ENCODE results near the gene MBNL1. TPM values are rescaled to one million over a fixed set of nuclear protein-coding genes. Genes with fewer than 3 reads are reported as not detected.

Gene MBNL1
- total RNA-seq, 6 donors from 2014 or later = 231 to 506 (median 357) TPM

DNA sequence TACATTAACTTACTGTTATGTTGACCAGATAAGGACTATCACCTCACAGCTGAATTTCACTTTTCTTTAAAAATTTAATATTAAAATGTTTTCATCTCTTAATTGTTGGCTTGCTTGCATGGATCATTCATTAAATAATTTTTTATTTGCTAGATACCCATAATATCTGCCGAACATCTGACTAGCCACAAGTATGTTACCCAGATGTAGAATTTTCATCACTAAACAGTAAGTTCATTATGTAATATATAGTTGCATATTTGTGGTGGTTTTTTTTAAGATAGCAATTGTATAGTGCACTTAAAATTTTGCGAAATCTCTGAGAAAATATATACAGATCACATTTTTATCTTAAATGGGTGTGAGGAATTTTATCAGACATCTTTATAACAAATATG lies 190.4 kb downstream of the MBNL1 start:
- Histone ChIP-seq H3K36me3 (peaks cover 5 to 90% (median 29%) of the 10 kb centered on the region in 4 donors), H3K4me1 (peaks cover 0 to 16% (median 12%) of the 10 kb centered on the region in 4 donors)

GRCh38 chr3:152459572-152459971 lies 190.8 kb downstream of the MBNL1 start:
- no peaks in the 10 kb centered on the region for H3K27me3 ChIP-seq
- peaks cover 5 to 88% (median 29%) of the 10 kb centered on the region in 4 donors for H3K36me3 ChIP-seq
- DNase-seq = no peak
- TF ChIP-seq EP300 (IDR thresholded peaks at IDR 0.05) (no peak), CTCF (IDR thresholded peaks at IDR 0.05) (no peak), POLR2AphosphoS5 (IDR thresholded peaks at IDR 0.05) (no peak), POLR2A (IDR thresholded peaks at IDR 0.05) (no peak)
- no peaks in the 10 kb centered on the region for H3K9me3 ChIP-seq
- H3K27ac ChIP-seq = no peak overlapping the region
- H3K4me3 ChIP-seq = no peak overlapping the region
- no peak for ATAC-seq (ENCODE audit: low FRiP score in 2 of 2)
- 74 to 90% methylated on average over 2 of the region's 2 CpGs for WGBS, 2 donors
- H3K4me1 ChIP-seq = peaks cover 0 to 16% (median 11%) of the 10 kb centered on the region in 4 donors

More for the DNA sequence above, 190.4 kb downstream of the MBNL1 start:
- no peak overlapping the region for H3K27ac ChIP-seq
- ATAC-seq (ENCODE audit: low FRiP score in 2 of 2) (no peak), DNase-seq (no peak)
- no peaks in the 10 kb centered on the region for H3K9me3 ChIP-seq
- H3K27me3 ChIP-seq = no peaks in the 10 kb centered on the region
- H3K4me3 ChIP-seq = no peak overlapping the region
- WGBS, 2 donors = 94 to 96% methylated on average over 2 of the region's 2 CpGs
- TF ChIP-seq EP300 (IDR thresholded peaks at IDR 0.05) (no peak), CTCF (IDR thresholded peaks at IDR 0.05) (no peak), POLR2A (IDR thresholded peaks at IDR 0.05) (no peak), POLR2AphosphoS5 (IDR thresholded peaks at IDR 0.05) (no peak)

DNA sequence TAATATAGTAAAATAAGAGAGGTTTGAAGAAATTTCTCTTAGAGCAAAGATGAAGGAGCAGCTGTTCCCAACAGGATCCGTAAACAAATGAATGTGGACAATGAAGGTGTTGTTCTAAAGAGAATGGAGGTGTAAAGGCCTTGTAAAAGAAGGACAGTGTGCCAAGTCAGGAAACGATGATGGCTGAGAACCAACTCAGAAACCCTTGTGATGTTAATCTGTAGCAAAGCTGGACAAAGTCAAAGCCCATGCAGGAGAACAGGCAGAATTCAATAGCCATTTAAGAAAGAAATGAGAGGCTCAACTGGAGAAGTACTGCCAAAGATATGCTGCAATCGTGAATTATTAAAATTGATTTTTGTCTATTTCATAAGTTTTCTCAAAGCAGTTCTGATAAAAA lies 192.2 kb downstream of the MBNL1 start:
- H3K27me3 ChIP-seq = no peaks in the 10 kb centered on the region
- H3K4me1 ChIP-seq = peaks cover 3 to 16% (median 9%) of the 10 kb centered on the region in 4 donors
- no peaks in the 10 kb centered on the region for H3K9me3 ChIP-seq
- H3K36me3 ChIP-seq = peaks cover 5 to 88% (median 28%) of the 10 kb centered on the region in 4 donors
- ATAC-seq (ENCODE audit: low FRiP score in 2 of 2) (no peak), DNase-seq (no peak)
- WGBS, 2 donors = 47 to 50% methylated on average over 3 of the region's 3 CpGs
- no peak overlapping the region for H3K27ac ChIP-seq
- no peak overlapping the region for H3K4me3 ChIP-seq
- TF ChIP-seq POLR2A (IDR thresholded peaks at IDR 0.05) (no peak), POLR2AphosphoS5 (IDR thresholded peaks at IDR 0.05) (no peak), EP300 (IDR thresholded peaks at IDR 0.05) (no peak), CTCF (IDR thresholded peaks at IDR 0.05) (no peak)

GRCh38 chr3:152461460-152461859 lies 192.7 kb downstream of the MBNL1 start:
- 97 to 98% methylated on average over 1 of the region's 1 CpG for WGBS, 2 donors
- H3K36me3 ChIP-seq = peaks cover 5 to 87% (median 23%) of the 10 kb centered on the region in 4 donors
- TF ChIP-seq CTCF (IDR thresholded peaks at IDR 0.05) = no peak

DNA sequence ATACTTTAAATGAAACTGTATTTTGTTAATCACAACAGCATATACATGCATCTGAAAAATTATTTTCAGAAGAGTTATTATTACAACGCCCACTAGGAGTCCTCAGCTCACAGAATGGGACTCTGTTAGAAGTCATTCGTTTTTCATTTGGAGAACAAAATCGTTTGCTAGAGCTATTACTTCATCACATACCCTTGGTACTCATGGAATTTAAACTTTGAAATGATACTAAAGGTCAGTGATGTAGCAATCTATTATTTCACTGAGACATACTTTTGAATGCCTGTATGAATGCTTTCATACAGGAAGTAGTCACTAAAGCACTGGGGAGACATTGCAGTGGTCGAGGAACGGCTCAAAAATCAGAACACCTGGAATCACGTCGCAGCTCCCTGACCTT lies 198.1 kb downstream of the MBNL1 start:
- no peak overlapping the region for H3K27ac ChIP-seq
- WGBS, 2 donors = 60 to 66% methylated on average over 7 of the region's 7 CpGs
- peaks cover 0 to 4% (median 2%) of the 10 kb centered on the region in 4 donors for H3K4me1 ChIP-seq
- H3K4me3 ChIP-seq = no peak overlapping the region
- TF ChIP-seq POLR2AphosphoS5 (IDR thresholded peaks at IDR 0.05) = peak in 1 of 2 donors; percentile 8
- TF ChIP-seq POLR2A (IDR thresholded peaks at IDR 0.05) = no peak
- no peak for TF ChIP-seq EP300 (IDR thresholded peaks at IDR 0.05)
- TF ChIP-seq CTCF (IDR thresholded peaks at IDR 0.05) = peak in 4 of 6 experiments; percentile 24 to 51 (median 34)
- ATAC-seq (ENCODE audit: low FRiP score in 2 of 2) (peak in 1 of 2 donors; percentile 64), DNase-seq (no peak)
- H3K9me3 ChIP-seq = no peaks in the 10 kb centered on the region
- peaks cover 5 to 40% (median 12%) of the 10 kb centered on the region in 4 donors for H3K36me3 ChIP-seq
- no peaks in the 10 kb centered on the region for H3K27me3 ChIP-seq

More at GRCh38 chr3:152461460-152461859, 192.7 kb downstream of the MBNL1 start:
- ATAC-seq (ENCODE audit: low FRiP score in 2 of 2) (no peak), DNase-seq (no peak)
- H3K4me3 ChIP-seq = no peak overlapping the region
- H3K27ac ChIP-seq = no peak overlapping the region
- peaks cover 3 to 16% (median 9%) of the 10 kb centered on the region in 4 donors for H3K4me1 ChIP-seq
- no peaks in the 10 kb centered on the region for H3K27me3 ChIP-seq
- no peaks in the 10 kb centered on the region for H3K9me3 ChIP-seq

Data from upper lobe of left lung (tissue), 6 donors.